Right atrium auricular region (tissue), 2 donors: ENCODE results near the gene MYO3B. TPM values are rescaled to one million over a fixed set of nuclear protein-coding genes. Genes with fewer than 3 reads are reported as not detected.

Experiments used
- DNase-seq: peaks from one replicate; pipeline ENCODE4 v3.0.0-alpha.2; 2019; ENCODE audit warnings: low spot score
- H3K27ac ChIP-seq, 2 donors: fragments of 200-600 bp; sonication (generic); 1 replicate in 1 of 2; 2 replicates in 1 of 2; pipeline ENCODE4 v1.5.1; 2016 to 2019
- H3K27me3 ChIP-seq, 2 donors: fragments of 200-600 bp; sonication (generic); one replicate each; pipeline versions ENCODE4 v1.5.1 to v1.6.0; 2017 to 2019
- H3K36me3 ChIP-seq: fragments of 200-600 bp; sonication (generic); one replicate; pipeline ENCODE4 v1.5.1; 2016
- H3K4me1 ChIP-seq, 2 donors: fragments of 200-600 bp; sonication (generic); one replicate each; pipeline versions ENCODE4 v1.5.1 to v1.6.0; 2017 to 2019
- H3K4me3 ChIP-seq, 2 donors: fragments of 200-600 bp; sonication (generic); 1 replicate in 1 of 2; 2 replicates in 1 of 2; pipeline ENCODE4 v1.5.1; 2017 to 2019; ENCODE audit warnings: mild to moderate bottlenecking in 1 of 2, moderate library complexity in 1 of 2
- H3K9me3 ChIP-seq, 2 donors: fragments of 200-600 bp; sonication (generic); one replicate each; pipeline ENCODE4 v1.5.1; 2019
- CTCF ChIP-seq, 2 donors: fragments of 200-600 bp; sonication (generic); IDR thresholded peaks; one replicate each; pipeline ENCODE4 v1.5.1; 2019; ENCODE audit warnings: antibody characterized with exemption in 2 of 2
- total RNA-seq, 2 donors: library from RNA; depleted of rRNA; stranded (reverse); fragments of >200 nt; gene quantifications; one replicate each; pipeline ENCODE4 v1.1.0, GENCODE V29; 2016

Gene MYO3B
- total RNA-seq, 2 donors from 2014 or later: not detected

GRCh38 chr2:170147576-170147975 lies 30.4 kb upstream of the MYO3B start:
- Histone ChIP-seq H3K9me3 (no peaks in the 10 kb centered on the region), H3K27me3 (no peaks in the 10 kb centered on the region), H3K36me3 (no peaks in the 10 kb centered on the region), H3K4me1 (peaks cover 0 to 11% of the 10 kb centered on the region in 2 donors), H3K4me3 (no peak overlapping the region), H3K27ac (no peak overlapping the region)
- TF ChIP-seq CTCF (IDR thresholded peaks at IDR 0.05): no peak
- DNase-seq: no peak

- no peaks in the 10 kb centered on the region for H3K36me3 ChIP-seq
- H3K27ac ChIP-seq: no peak overlapping the region
- TF ChIP-seq CTCF (IDR thresholded peaks at IDR 0.05): no peak
- no peaks in the 10 kb centered on the region for H3K9me3 ChIP-seq
- H3K4me3 ChIP-seq: no peak overlapping the region
- H3K4me1 ChIP-seq: peaks cover 0 to 11% of the 10 kb centered on the region in 2 donors
- DNase-seq: no peak
- H3K27me3 ChIP-seq: no peaks in the 10 kb centered on the region
Observed at GRCh38 chr2:170148161-170148560, 29.8 kb upstream of the MYO3B start.

GRCh38 chr2:170152421-170152820 lies 25.5 kb upstream of the MYO3B start:
- peaks cover 0 to 14% of the 10 kb centered on the region in 2 donors for H3K4me1 ChIP-seq
- DNase-seq: no peak
- no peaks in the 10 kb centered on the region for H3K9me3 ChIP-seq
- H3K36me3 ChIP-seq: no peaks in the 10 kb centered on the region
- no peak for TF ChIP-seq CTCF (IDR thresholded peaks at IDR 0.05)
- no peak overlapping the region for H3K27ac ChIP-seq
- H3K27me3 ChIP-seq: no peaks in the 10 kb centered on the region
- no peak overlapping the region for H3K4me3 ChIP-seq

- no peaks in the 10 kb centered on the region for H3K36me3 ChIP-seq
- no peak for DNase-seq
- H3K4me1 ChIP-seq: peaks cover 0 to 14% of the 10 kb centered on the region in 2 donors
- H3K4me3 ChIP-seq: no peak overlapping the region
- H3K27ac ChIP-seq: no peak overlapping the region
- no peak for TF ChIP-seq CTCF (IDR thresholded peaks at IDR 0.05)
- H3K27me3 ChIP-seq: no peaks in the 10 kb centered on the region
- no peaks in the 10 kb centered on the region for H3K9me3 ChIP-seq
Observed at GRCh38 chr2:170155022-170155722, 22.8 kb upstream of the MYO3B start.

GRCh38 chr2:170155723-170156253 lies 22.2 kb upstream of the MYO3B start:
- H3K36me3 ChIP-seq: no peaks in the 10 kb centered on the region
- peaks cover 0 to 14% of the 10 kb centered on the region in 2 donors for H3K4me1 ChIP-seq
- H3K27me3 ChIP-seq: no peaks in the 10 kb centered on the region
- DNase-seq: no peak
- H3K27ac ChIP-seq: no peak overlapping the region
- H3K9me3 ChIP-seq: no peaks in the 10 kb centered on the region
- H3K4me3 ChIP-seq: no peak overlapping the region
- no peak for TF ChIP-seq CTCF (IDR thresholded peaks at IDR 0.05)
